NCI-H2081 treated with DMSO at 0.1 percent for 48 hours (cell line): ENCODE data around the gene MOSMO.
"Not testable (repeated sequence)": the region's sequence is repeated elsewhere in the genome, so short reads cannot be mapped to it uniquely, and the experiment has no call there.

Source experiments
- DNase-seq: peaks from one replicate; lab custom pipeline; 2025; lab: John Stamatoyannopoulos, UW

MOSMO gene

DNA sequence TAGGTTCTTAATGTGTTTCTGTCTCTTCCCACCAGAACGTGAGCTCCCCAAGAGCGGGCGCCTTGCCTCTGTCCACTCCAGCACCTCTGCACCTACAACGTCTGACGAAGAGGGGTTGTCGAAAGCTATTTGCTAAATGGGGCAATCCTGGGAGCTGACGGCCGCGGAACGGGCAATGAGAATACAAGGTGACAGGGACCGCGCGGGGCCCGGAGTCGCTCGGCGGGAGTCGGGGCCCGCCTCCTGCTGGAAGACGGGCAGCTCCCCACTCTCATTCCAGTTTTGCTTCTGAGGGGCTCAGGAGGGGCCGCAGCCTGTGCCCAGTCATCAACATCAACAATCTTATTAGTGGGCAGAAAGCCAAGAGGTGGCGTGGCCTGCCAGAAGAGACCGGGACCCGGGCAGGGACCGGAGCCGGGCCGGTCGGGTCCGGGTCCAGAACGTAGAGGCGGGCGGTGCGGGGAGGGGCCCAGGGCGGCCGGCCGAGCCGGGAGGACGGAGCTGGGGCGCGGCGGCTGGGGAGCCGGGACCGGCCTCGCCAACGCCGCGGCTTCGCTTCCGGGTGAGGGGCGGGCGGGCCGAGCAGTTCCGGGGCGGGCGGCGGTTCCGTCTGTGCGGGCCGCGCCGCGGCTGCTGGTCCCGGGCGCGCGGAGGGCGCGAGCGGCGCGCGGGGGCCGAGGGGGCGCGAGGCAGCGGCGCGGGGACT lies at the start of gene MOSMO:
Gene MOSMO (plus strand): TSS at position 603 of the 706 bp plus-strand sequence. CDS start 191 bp downstream, outside the sequence.
- no peak for DNase-seq

- DNase-seq = no peak
These were observed 48.9 kb upstream of the MOSMO start for GRCh38 chr16:21959050-21959449.

- DNase-seq = no peak
These were observed 45.4 kb upstream of the MOSMO start for GRCh38 chr16:21962475-21962874.

GRCh38 chr16:21963887-21964286 lies 44.0 kb upstream of the MOSMO start:
- no peak for DNase-seq

DNA sequence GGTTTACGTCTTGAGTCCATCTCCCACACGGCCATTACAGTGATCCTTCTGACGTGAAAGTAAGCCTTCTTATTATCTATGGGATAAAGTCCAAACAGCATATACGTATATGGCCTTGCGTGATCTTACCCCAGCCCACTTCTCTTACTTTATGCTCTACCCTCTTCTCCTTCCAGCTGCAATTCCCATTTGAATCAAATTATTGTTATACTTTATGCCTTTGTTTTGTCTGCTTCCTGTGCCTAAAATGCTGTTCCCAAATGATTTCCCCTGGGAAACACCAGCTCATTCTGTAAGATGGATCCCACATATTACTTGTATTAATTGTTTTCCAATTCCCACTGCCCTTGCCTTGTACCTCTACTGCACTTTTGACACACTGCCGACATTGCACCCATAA lies 43.6 kb upstream of the MOSMO start:
- DNase-seq = no peak

DNA sequence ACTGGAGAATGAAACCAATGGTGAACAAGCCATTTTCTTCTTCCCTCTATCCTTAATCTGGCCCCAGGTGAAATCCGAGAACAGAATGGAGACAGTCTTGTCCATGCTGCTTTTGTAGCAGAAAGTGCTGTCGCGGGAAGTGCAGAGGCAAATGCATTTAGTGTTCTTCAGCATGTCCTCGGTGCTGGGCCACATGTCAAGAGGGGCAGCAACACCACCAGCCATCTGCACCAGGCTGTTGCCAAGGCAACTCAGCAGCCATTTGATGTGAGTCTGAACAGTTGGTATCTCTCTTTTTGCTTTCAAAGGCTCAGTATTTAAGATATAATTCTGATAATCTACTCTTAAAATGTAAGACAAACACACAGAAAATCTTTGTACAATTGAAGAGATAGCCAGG lies 36.1 kb upstream of the MOSMO start:
- DNase-seq = no peak

DNA sequence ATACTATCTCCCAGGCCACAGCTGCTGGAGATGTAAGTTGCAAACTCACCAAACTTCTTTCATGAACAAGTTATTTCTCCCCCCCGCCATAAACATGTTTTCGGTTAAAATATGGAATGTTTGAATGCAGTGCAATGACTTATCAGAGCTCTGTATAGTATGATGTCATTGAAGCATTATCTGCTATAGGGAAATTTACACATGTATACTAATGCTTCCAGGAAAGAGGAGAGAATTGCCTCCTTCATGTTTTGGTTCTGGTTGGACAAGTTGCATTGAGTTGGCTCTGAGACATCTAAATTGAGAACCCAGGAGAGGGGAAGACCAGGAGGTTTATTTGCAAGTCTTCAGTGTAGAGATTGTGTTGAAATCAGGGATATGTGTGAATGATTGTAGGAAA lies 34.0 kb upstream of the MOSMO start:
- no peak for DNase-seq

- DNase-seq = no peak
These were observed 27.9 kb upstream of the MOSMO start for GRCh38 chr16:21980032-21980431.

DNA sequence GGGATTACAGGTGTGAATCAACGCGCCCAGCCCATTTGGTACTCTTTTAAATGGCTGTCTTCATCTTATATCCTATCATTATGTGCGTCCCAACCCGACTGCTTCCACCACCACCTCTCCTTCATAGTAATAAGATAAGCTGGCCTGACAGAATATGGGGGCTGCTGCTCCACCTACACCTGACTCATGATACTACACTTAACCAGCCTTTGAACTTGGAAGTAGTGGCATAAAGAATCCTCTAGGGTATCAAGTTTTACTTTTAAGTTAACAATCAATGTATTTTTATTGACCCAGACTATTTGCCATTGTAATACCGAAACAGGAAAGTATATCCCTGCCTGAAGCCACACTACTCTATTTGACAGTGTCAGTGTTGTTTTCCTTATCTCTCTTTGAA lies 25.8 kb upstream of the MOSMO start:
- no peak for DNase-seq

- no peak for DNase-seq
These were observed 23.8 kb upstream of the MOSMO start for GRCh38 chr16:21984062-21984461.

DNA sequence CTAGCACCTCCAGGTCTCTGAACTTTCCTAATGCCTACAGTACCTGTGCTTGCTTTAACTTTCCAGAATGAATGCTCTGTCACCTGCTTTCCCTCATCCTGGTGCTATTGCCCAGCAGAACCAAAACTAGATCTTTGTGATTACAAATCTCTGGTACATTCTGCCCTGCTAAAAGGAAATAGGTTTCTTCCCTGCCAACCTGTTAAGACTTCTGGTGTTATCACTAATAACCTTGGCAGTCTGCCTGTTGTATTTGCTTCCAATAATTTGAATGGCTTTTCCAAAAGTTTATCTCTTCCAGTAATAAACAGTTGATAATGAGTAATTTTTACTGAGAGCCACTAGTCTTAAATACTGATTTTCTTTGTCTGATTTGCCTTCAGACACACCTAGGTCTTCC lies 22.4 kb upstream of the MOSMO start:
- DNase-seq = no peak

- DNase-seq = no peak
These were observed 21.1 kb upstream of the MOSMO start for GRCh38 chr16:21986692-21987246.

- DNase-seq = no peak
These were observed 20.4 kb upstream of the MOSMO start for GRCh38 chr16:21987498-21987897.

DNA sequence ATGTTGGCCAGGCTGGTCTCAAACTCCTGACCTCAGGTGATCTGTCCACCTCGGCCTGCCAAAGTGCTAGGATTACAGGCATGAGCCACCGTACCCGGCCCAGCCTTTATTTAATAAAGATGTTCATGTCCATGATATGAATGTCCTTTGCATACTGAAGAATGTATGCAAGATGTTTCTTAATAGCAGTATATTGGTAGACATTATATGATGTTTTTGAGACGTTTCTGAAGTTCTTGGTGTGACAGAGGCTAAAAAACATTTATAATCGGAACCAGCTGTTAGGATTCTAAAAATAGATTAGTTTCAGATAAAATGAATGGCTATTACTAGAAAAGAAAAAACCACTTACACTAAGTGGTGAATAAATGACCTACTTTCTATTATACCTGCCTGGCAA lies 18.8 kb upstream of the MOSMO start:
- no peak for DNase-seq

- DNase-seq = no peak
These were observed 18.2 kb upstream of the MOSMO start for GRCh38 chr16:21989751-21990150.

- DNase-seq = no peak
These were observed 17.4 kb upstream of the MOSMO start for GRCh38 chr16:21990381-21990944.

- no peak for DNase-seq
These were observed 16.3 kb upstream of the MOSMO start for GRCh38 chr16:21991621-21992020.

DNA sequence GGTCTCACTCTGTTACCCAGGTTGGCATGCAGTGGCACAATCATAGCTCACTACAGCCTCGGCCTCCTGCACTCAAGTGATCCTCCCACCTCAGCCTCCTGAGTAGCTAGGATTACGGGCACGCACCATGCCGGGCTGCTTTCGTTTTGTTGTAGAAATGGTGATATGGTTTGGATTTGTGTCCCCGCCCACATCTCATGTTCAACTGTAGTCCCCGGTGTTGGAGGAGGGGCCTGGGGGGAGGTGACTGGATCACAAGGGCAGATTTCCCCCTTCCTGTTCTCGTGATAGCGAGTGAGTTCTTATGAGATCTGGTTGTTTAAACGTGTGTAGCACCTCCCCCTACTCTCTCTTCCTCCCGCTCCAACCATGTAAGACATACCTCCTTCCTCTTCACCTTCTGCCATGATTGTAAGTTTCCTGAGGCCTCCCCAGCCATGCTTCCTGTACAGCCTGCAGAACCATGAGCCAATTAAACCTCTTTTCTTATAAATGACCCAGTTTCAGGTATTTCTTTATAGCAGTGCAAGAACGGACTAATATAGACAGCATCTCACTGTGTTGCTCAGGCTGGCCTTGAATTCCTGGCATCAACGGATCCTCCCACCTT lies 12.9 kb upstream of the MOSMO start:
- no peak for DNase-seq

DNA sequence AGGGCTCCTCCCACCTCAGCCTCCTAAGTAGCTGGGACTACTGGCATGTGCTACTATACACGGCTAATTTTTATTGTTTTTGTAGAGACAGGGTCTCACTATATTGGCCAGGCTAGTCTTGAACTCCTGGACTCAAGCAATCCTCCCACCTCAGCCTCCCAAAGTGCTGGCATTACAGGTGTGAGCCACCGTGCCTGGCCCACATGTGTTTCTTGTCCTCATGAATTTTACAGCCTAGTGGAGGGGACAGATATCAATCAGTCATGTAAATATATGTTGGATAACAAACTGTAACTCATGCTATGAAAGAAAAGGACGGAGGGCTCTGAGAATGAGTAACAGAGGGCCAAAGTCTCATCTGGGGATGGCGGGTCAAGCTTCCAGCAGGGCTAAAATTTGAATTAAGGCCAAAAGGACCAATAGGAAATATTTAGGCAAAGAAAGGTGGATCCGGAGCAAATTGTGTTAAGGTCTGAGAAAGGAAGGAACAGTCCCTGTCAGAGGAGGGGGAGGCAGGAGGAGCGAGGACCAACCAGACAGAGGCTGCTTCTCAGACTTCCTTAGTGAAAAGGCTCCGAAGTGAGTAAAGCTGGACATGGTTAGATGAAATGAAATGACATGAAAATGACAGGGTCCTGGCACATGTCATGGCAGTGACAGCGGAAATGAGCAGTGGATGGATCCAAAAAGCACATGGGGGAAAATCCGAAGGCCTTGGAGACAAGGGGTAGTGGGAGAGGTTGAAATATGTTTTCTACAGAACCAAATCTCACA lies 10.8 kb upstream of the MOSMO start:
- DNase-seq = no peak

DNA sequence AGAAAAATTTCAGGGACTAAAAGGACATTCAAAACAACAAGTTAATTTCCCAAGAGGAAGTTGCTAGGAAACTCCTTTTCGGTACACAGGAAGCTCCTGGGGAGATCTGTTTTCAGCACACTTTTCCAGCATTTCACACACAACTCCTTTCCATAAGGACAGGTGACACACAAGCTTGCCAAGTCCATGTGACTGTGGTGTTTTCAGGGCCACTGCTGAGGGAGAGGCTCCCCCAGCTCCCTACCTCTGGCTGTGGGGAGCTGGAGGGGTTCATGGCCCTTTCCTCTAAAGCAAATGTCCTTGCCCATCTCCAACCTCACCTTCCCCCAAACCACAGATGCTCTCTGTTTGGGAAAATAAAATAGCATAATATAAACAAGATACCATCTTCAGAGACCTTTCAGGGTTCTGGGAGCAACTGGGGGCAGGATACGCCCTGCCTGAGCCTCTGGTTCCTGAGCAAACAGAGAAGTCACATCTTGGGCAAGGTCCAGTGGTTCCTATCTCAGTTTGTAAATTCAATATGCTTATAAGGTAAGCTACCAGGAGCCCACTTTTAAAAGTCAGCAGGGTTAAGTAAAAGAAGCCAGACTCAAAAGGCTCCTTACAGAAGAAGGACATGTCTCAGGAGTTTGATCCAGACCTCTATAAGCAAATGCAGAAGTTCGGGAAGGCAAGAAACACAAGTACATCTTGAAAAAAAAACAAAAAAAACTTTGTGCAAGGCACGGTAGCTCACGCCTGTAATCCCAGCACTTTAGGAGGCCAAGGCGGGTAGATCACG lies 10.0 kb upstream of the MOSMO start:
- DNase-seq = no peak

DNA sequence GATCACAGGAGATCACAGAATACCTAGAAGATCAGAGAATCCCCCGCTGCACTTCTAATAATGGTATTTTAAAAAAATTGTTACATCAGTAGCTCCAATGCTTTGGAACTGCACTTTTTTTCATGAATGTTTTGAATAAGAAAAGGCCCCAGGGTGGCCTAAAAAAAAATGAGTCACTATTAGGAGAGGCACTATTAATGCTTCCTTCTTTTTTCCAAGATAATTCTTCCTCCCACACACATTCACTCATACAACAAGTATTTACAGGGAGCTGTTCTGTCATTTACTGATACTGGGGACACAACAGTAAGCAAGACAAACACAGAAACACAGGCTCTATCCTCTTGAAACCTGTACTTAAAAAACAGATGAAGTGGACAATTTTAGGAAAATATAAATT lies 6.3 kb upstream of the MOSMO start:
- DNase-seq = no peak

- not testable (repeated sequence) for DNase-seq
These were observed 5.9 kb upstream of the MOSMO start for GRCh38 chr16:22002047-22002446.
